ENCODE measurements around the gene CDKN1C. TPM values are rescaled to one million over a fixed set of nuclear protein-coding genes. Genes with fewer than 3 reads are reported as not detected.

Gene CDKN1C
- polyA plus RNA-seq, 1 donor from 2014 or later: 36.7 TPM

- no peak for TF ChIP-seq SMC3 (conservative IDR thresholded peaks at IDR 0.05; ENCODE audit: poor library complexity)
- no peak for TF ChIP-seq MXI1 (conservative IDR thresholded peaks at IDR 0.05; ENCODE audit: poor library complexity, severe bottlenecking)
- no peak for TF ChIP-seq EZH2 (IDR thresholded peaks at IDR 0.05; ENCODE audit: borderline replicate concordance, insufficient read depth, low read length, poor library complexity, severe bottlenecking)
- no peak for TF ChIP-seq EP300 (conservative IDR thresholded peaks at IDR 0.05; ENCODE audit: poor library complexity, severe bottlenecking)
- TF ChIP-seq REST (IDR thresholded peaks at IDR 0.05; ENCODE audit: borderline replicate concordance): no peak
- no peak for TF ChIP-seq RAD21 (conservative IDR thresholded peaks at IDR 0.05)
Measured at GRCh38 chr11:2896047-2896446, 10.5 kb upstream of the CDKN1C start.

GRCh38 chr11:2893935-2894334, 8.4 kb upstream of the CDKN1C start:
- Histone ChIP-seq H3K9ac (ENCODE audit: low read length) (no peak overlapping the region), H3K4me2 (ENCODE audit: low read length) (no peak overlapping the region), H2AFZ (ENCODE audit: low read depth, low read length) (no peak overlapping the region), H3F3A (ENCODE audit: insufficient read depth, low read length, poor library complexity, severe bottlenecking) (no peaks in the 10 kb centered on the region), H3K9me3 (ENCODE audit: low read length) (no peaks in the 10 kb centered on the region), H3K4me3 (ENCODE audit: low read length) (no peak overlapping the region), H3K79me2 (replicated peaks; ENCODE audit: insufficient read depth, low read length) (no peaks in the 10 kb centered on the region), H3K36me3 (ENCODE audit: insufficient read depth, low read length) (no peaks in the 10 kb centered on the region), H3K27me3 (ENCODE audit: insufficient read depth, low read depth, low read length) (no peaks in the 10 kb centered on the region), H3K9me2 (ENCODE audit: insufficient read depth, low read length) (no peaks in the 10 kb centered on the region), H3K27ac (ENCODE audit: low read length) (no peak overlapping the region), H4K20me1 (ENCODE audit: insufficient read depth) (no peaks in the 10 kb centered on the region)
- TF ChIP-seq, protein P1, sequence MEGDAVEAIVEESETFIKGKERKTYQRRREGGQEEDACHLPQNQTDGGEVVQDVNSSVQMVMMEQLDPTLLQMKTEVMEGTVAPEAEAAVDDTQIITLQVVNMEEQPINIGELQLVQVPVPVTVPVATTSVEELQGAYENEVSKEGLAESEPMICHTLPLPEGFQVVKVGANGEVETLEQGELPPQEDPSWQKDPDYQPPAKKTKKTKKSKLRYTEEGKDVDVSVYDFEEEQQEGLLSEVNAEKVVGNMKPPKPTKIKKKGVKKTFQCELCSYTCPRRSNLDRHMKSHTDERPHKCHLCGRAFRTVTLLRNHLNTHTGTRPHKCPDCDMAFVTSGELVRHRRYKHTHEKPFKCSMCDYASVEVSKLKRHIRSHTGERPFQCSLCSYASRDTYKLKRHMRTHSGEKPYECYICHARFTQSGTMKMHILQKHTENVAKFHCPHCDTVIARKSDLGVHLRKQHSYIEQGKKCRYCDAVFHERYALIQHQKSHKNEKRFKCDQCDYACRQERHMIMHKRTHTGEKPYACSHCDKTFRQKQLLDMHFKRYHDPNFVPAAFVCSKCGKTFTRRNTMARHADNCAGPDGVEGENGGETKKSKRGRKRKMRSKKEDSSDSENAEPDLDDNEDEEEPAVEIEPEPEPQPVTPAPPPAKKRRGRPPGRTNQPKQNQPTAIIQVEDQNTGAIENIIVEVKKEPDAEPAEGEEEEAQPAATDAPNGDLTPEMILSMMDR (IDR thresholded peaks at IDR 0.05; ENCODE audit: poor library complexity, severe bottlenecking): no peak
- TF ChIP-seq TAF1 (IDR thresholded peaks at IDR 0.05; ENCODE audit: low read depth) (no peak), EZH2 (IDR thresholded peaks at IDR 0.05; ENCODE audit: borderline replicate concordance, insufficient read depth, low read length, poor library complexity, severe bottlenecking) (no peak), SMC3 (conservative IDR thresholded peaks at IDR 0.05; ENCODE audit: poor library complexity) (no peak), RAD21 (conservative IDR thresholded peaks at IDR 0.05) (no peak), POLR2AphosphoS5 (IDR thresholded peaks at IDR 0.05) (no peak), MXI1 (conservative IDR thresholded peaks at IDR 0.05; ENCODE audit: poor library complexity, severe bottlenecking) (no peak), REST (IDR thresholded peaks at IDR 0.05; ENCODE audit: borderline replicate concordance) (no peak), EP300 (conservative IDR thresholded peaks at IDR 0.05; ENCODE audit: poor library complexity, severe bottlenecking) (no peak)

More at GRCh38 chr11:2896047-2896446, 10.5 kb upstream of the CDKN1C start:
- H3K4me3 ChIP-seq (ENCODE audit: low read length): no peak overlapping the region
- no peaks in the 10 kb centered on the region for H3K36me3 ChIP-seq (ENCODE audit: insufficient read depth, low read length)
- no peaks in the 10 kb centered on the region for H3K79me2 ChIP-seq (replicated peaks; ENCODE audit: insufficient read depth, low read length)
- H2AFZ ChIP-seq (ENCODE audit: low read depth, low read length): no peak overlapping the region
- no peaks in the 10 kb centered on the region for H4K20me1 ChIP-seq (ENCODE audit: insufficient read depth)
- H3K9me2 ChIP-seq (ENCODE audit: insufficient read depth, low read length): no peaks in the 10 kb centered on the region
- no peaks in the 10 kb centered on the region for H3K27me3 ChIP-seq (ENCODE audit: insufficient read depth, low read depth, low read length)
- H3K27ac ChIP-seq (ENCODE audit: low read length): no peak overlapping the region
- no peak overlapping the region for H3K4me2 ChIP-seq (ENCODE audit: low read length)
- H3K9ac ChIP-seq (ENCODE audit: low read length): no peak overlapping the region
- no peaks in the 10 kb centered on the region for H3F3A ChIP-seq (ENCODE audit: insufficient read depth, low read length, poor library complexity, severe bottlenecking)
- no peaks in the 10 kb centered on the region for H3K9me3 ChIP-seq (ENCODE audit: low read length)

Measured in neural cell (in vitro differentiated cells).